Measurements from ENCODE around the gene SH3PXD2A.
"Not testable (repeated sequence)": the region's sequence is repeated elsewhere in the genome, so short reads cannot be mapped to it uniquely, and the experiment has no call there.

The SH3PXD2A gene

GRCh38 chr10:103648251-103648635, 207.1 kb downstream of the SH3PXD2A start:
- no peak for DNase-seq (ENCODE audit: low read depth in 3 of 3)

DNA sequence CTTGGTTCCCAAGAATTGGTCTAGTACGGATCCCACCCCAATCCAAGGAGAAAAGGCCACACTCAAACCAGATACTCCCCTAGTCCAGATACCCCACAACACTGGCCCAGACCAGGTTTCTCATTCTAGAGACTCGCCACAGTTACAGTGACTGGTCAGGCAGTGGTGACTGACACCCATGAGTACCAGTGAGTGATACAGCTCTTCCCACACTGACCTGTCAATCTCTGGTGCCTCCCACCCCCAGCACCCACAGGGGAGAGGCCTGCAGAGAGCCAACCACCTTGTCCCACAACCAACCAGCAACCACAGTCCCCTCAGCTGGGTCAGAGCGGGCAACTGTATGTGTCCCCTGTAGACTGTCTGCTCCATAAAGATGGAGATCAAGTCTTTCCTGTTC, 209.1 kb downstream of the SH3PXD2A start:
- no peak for DNase-seq (ENCODE audit: low read depth in 3 of 3)

- no peak for DNase-seq (ENCODE audit: low read depth in 3 of 3)
These were observed 210.0 kb downstream of the SH3PXD2A start for GRCh38 chr10:103645141-103646054.

DNA sequence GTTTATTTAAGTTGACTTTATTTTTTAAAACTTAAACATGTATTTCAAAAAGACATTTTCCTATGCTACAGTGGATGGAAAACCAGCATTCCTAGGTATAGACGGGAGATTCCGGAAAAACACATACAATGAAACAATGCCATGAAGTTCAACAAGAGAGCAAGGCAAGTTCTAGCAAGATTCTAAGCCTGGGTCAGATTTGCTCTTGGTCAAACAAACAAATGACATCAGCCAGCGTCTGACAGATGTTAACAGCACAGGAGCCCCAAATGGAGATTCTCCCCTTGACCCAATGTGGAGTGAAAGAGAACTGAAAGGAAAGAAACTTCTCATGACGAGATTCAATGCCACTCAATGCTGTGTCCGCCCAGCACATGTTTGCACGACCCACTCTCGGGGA, 212.0 kb downstream of the SH3PXD2A start:
- no peak for DNase-seq (ENCODE audit: low read depth in 3 of 3)

DNA sequence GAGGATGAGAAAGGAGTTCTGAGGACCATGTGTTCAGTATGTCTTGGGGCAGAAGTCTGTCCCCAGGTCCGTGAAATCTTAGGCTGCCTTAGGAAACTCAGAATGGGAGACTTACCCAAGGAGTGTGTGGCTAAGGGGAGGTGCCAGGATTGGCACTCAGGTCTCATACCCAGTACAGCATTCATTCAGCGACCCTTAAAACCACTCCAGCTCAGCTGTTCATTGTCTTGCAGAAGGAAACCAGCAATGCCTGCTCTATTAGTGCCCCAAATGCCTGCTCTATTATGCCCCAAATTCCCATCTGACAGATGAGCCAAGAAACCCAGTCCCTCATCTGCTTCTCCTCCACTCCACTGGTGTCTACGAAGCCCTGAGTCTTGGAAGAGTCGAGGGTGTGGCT, 214.1 kb downstream of the SH3PXD2A start:
- no peak for DNase-seq (ENCODE audit: low read depth in 3 of 3)

- DNase-seq (ENCODE audit: low read depth in 3 of 3) = no peak
These were observed 214.8 kb downstream of the SH3PXD2A start for GRCh38 chr10:103640436-103641181.

GRCh38 chr10:103638948-103639347, 216.4 kb downstream of the SH3PXD2A start:
- DNase-seq (ENCODE audit: low read depth in 3 of 3) = no peak

GRCh38 chr10:103637927-103638557, 217.3 kb downstream of the SH3PXD2A start:
- no peak for DNase-seq (ENCODE audit: low read depth in 3 of 3)

- no peak for DNase-seq (ENCODE audit: low read depth in 3 of 3)
These were observed 218.4 kb downstream of the SH3PXD2A start for GRCh38 chr10:103637011-103637410.

GRCh38 chr10:103636492-103636891, 218.9 kb downstream of the SH3PXD2A start:
- DNase-seq (ENCODE audit: low read depth in 3 of 3) = no peak

DNA sequence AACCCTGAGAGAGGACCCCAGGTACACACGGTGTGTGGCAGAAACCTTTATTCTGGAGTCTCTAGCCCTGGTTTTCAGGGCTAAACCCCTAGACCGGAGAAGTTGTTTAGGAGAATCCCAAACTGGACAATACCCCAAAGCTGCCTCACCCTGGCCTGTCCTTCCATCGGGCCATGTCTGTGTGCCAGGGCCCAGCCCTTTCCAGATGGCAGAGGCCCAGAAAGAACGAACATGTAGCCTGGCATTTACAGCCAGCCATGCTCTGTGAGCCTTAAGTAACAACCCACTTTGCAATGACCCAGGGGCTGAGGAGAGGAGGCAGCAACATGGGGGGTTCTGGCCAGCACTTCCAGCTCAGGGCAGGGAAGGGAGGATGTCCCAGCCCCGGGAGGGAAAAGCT, 219.8 kb downstream of the SH3PXD2A start:
- DNase-seq (ENCODE audit: low read depth in 3 of 3) = no peak

DNA sequence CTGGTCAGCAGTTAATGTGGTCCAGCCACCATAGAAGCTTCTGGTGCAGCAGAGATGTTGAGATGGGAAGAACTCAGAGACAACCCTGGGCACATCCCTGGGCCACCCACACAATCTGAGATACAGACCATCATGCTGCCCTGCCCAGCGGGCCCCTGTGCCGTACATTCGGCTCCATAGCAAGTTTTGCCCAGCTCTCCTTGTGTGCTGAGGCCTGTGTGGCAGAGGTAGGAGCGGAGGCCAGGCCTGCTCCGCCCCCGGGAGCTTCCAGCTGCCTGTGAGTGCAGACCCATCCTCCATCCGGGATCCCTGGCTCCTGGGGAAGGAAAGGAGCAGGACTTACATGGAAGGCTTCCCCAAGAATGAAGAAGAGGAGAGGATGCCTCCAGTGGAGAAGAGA, 221.5 kb downstream of the SH3PXD2A start:
- DNase-seq (ENCODE audit: low read depth in 3 of 3) = no peak

DNA sequence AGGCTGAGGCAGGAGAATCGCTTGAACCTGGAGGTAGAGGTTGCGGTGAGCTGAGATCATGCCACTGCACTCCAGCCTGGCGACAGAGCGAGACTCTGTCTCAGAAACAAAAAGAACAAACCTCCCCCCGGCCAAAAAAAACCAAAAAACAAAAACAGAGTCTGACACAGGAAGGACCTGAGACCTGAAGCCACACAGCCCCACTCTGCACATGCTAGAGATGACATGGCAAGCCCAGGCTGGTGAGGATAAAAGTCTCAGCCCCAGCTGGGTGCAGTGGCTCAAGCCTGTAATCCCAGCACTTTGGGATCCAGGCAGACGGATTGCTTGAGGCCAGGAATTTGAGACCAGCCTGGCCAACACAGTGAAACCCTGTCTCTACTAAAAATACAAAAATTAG, 222.5 kb downstream of the SH3PXD2A start:
- not testable (repeated sequence) for DNase-seq (ENCODE audit: low read depth in 3 of 3)

DNA sequence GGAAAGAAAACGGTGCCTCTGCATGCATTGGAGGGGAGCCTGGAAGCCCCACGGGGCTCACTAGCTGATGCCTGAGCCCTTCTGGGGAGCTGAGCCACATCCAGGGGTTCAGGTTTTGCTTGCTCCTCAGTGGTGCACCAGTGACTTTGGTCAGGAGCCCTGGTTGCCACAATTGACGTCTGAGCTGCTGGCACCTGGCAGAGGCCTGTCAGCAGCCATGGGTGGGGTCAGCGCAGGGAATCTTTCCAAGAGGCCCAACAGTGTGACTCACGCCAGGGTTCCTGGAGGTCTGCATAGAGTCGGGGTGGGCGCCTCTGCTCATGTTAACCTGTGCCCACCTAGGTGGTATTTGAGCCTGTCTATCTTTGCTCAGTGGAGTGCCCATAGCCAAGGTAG, 223.1 kb downstream of the SH3PXD2A start:
- DNase-seq (ENCODE audit: low read depth in 3 of 3) = no peak

DNA sequence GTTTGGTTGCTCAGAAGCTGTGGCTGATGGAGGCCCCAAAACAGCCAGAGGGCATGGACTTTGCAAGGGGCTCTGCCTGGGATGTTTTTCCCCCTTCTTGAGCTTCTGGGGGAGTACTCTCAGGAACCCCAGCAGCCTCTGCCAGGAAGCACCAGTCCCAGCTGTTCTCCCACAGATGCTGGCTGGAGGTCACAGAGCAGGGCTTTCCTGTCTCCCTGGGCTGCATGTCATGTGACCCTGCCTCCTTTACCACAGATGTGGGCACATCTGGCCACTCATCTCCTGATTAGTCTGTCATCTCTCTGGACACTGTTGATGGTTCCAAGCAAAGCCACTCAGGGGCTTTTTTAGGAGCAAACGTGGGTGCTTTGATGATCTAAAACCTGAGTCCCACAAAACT, 225.2 kb downstream of the SH3PXD2A start:
- DNase-seq (ENCODE audit: low read depth in 3 of 3) = no peak

DNA sequence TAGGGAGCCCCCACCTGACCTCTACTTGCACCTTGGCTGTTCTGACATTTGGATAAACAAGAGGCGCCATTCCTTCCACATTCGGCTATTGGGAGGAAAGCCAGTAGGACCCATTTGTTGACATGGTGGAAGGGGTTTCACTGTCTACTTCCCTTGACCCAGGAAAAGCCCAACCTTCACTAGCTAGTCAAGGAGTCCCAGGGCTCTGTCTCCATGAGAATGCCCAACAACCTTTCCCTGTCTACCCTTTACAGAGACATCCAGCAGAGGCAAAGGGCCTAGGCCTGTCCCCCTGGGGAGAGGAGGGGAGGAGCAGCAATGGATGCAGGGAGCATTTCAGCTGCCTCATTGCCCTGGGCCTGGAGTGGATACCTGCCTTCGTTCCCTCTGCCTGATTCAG, 225.8 kb downstream of the SH3PXD2A start:
- no peak for DNase-seq (ENCODE audit: low read depth in 3 of 3)

GRCh38 chr10:103627893-103628292, 227.5 kb downstream of the SH3PXD2A start:
- DNase-seq (ENCODE audit: low read depth in 3 of 3) = no peak

- DNase-seq (ENCODE audit: low read depth in 3 of 3) = no peak
These were observed 228.1 kb downstream of the SH3PXD2A start for GRCh38 chr10:103627111-103627892.

DNA sequence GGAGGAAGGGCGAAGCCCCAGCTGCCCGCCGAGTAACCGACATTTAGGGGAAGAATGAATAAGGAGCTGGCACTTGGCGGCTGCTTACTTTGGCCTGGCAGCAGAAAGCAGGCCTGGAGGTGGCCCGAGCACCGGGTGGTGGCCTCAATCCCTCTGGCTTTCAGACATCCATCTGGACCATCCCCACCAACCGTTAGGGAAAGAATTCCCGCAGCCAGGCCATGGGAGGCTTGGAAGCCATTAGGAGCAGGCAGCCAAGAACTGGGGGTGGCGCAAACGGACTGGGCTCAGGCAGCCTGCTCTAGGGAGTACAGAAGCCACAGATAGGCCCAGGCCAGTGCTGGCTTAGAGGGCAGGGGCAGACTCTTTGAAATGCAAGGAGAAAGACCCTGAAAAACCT, 229.2 kb downstream of the SH3PXD2A start:
- no peak for DNase-seq (ENCODE audit: low read depth in 3 of 3)

DNA sequence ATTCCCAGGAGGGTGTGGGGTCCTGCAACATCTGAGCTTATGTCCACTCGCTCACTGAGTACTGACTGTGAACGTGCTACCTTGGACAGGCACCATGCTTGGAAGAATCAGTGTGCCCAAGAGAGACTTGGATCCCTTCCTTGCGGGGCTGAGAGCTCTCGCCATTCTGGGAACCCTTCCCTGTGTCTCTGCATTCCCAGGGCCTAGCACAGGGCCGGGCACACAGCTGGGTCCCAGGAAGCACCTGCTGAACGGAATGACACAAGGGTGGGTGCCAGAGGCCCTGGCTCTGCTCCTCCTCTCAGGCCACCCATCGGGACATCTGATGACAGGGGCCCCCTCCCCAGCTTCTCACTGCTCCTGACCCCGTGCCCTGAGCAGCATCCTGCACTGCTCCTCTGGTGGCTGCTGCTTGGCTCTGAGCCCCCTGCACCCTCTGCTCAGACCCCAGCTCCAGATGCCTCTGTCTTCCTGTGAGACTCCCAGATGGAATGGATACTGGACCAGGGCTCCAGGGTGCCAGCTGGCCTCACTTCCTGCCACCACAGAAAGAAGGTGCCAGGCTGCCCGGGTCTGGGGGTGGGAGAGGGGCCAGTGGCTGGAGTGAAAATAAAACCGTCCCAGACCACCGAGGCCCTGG, 232.3 kb downstream of the SH3PXD2A start:
- DNase-seq (ENCODE audit: low read depth in 3 of 3) = no peak

DNA sequence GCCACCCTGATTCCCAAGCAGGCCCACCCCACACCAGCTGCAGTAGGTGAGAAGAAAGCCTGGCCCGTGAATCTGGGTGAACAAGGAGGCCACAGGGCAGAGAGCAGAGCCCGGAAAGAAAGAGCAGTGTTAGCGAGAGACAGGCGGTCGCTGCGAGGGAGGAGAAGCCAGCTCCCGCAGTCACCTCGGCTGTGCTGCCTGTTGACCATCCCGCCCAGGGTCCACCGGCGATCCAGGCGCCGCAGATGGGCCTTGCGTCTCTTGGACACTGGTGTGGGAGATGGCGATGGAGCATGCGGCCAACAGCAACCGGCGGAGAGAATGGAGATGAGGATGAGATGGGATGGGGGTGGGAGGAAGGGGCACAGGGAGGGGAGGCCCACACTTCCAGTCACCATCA, 233.1 kb downstream of the SH3PXD2A start:
- no peak for DNase-seq (ENCODE audit: low read depth in 3 of 3)
